Stomach smooth muscle (tissue), 2 donors: ENCODE results near the gene ADCYAP1.
A peak's percentile ranks its signal among the peaks of the same experiment; 100 is the strongest.
"Not testable (repeated sequence)": the region's sequence is repeated elsewhere in the genome, so short reads cannot be mapped to it uniquely, and the experiment has no call there.

Experiments used
- H3K27ac ChIP-seq: one replicate; pipeline ENCODE4 v1.7.0; 2013; ENCODE audit warnings: mild to moderate bottlenecking, low read length, inconsistent platforms
- H3K27me3 ChIP-seq, 2 donors: one replicate each; pipeline ENCODE4 v1.7.0; 2013; ENCODE audit warnings: low read length in 2 of 2; ENCODE audit not compliant: insufficient read depth in 2 of 2, control insufficient read depth in 1 of 2
- H3K36me3 ChIP-seq, 2 donors: one replicate each; pipeline ENCODE4 v1.7.0; 2013; ENCODE audit warnings: low read length in 2 of 2; ENCODE audit not compliant: control insufficient read depth in 2 of 2, insufficient read depth in 2 of 2
- H3K4me1 ChIP-seq: one replicate; pipeline ENCODE4 v1.7.0; 2013; ENCODE audit warnings: low read length; ENCODE audit not compliant: control insufficient read depth, insufficient read depth
- H3K4me3 ChIP-seq, 2 donors: one replicate each; pipeline ENCODE4 v1.7.0; 2013; ENCODE audit warnings: low read length in 2 of 2
- H3K9ac ChIP-seq, 2 donors: one replicate each; pipeline ENCODE4 v1.7.0; 2013; ENCODE audit warnings: low read length in 2 of 2, mild to moderate bottlenecking in 1 of 2
- H3K9me3 ChIP-seq, 2 donors: one replicate each; pipeline ENCODE4 v1.7.0; 2013; ENCODE audit warnings: low read length in 2 of 2; ENCODE audit not compliant: control insufficient read depth in 2 of 2
- donor health status: healthy.
- donor health status: Pancreatic carcinoma.

Gene ADCYAP1

DNA sequence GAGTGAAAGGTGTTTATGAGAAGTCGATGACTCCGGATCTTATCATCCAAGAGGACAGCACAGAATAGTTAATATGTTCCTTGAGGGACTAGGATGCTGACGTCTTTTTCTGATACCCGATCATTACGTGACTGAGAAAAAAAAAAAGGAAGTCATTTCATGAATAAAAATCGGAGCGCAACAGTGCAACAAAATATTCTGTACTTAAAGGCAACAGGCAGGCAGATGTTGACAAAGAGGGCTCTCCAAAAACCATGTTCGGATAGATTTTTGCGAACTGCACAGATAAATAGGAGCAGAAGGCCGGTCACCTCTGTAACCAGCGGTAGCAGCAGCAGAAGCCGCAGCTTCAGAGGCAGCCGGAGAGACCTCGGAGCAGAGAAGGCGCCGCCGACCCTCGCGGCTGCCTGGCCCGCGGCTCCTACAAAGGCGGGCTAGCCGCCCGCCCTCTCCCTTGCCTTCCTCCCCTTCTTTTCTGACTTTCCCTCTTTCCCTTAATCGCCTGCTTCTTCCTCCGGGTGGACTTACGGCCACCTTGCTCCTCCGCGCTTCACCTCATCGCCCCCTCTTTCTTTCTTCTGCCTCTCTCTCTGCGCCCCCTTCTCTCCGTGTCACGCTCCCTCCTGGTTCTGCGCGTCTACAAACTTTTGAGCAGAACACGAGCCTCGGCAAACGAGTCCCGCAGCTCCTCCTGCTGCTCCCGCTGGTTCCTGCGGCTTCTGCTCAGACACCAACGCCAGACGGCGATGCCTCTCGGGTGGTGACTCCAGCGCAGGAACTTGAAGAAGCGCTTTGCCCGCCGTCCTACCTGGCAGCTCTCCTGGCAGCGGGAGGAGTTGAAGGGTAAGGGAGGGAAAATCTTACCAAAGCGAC is at the start of gene ADCYAP1:
Gene ADCYAP1, plus strand, starts transcription at position 654 of the 873 bp plus-strand sequence. CDS start 516 bp downstream, outside the sequence.
- H3K27me3 ChIP-seq, result peaks cover 59 to 84% of the 10 kb centered on the region in 2 donors
- H3K4me1 ChIP-seq, result peaks cover 39% of the 10 kb centered on the region
- H3K27ac ChIP-seq, result no peak within 1 kb of the TSS
- no peaks in the 10 kb centered on the region for H3K9me3 ChIP-seq
- no peaks in the 10 kb centered on the region for H3K36me3 ChIP-seq
- peak within 1 kb of the TSS in 1 of 2 donors; percentile 15 for H3K4me3 ChIP-seq
- no peak within 1 kb of the TSS for H3K9ac ChIP-seq

DNA sequence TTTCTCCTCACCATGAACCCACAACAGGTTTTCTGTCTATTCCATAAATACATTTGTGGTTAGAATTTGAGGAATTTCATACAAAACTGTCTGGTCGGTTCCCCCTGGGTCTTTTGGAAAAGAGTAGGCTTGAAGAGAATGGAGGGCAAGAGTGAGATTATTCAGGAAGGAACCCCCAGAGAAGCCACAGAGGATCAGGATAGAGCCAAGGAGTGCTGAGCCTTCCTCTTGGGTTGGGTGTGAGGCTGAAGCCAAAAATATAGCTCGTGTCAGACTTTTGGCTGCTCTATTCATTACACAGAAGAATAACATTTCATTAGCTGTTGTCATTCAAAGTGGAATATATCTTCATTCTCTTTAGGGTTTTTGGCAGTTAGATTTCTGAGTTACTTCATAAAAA is 46.7 kb upstream of the ADCYAP1 start:
- Histone ChIP-seq H3K27ac (no peak overlapping the region), H3K4me1 (no peaks in the 10 kb centered on the region), H3K4me3 (no peak overlapping the region), H3K9ac (no peak overlapping the region), H3K9me3 (no peaks in the 10 kb centered on the region), H3K36me3 (no peaks in the 10 kb centered on the region), H3K27me3 (peaks cover 0 to 2% of the 10 kb centered on the region in 2 donors)

DNA sequence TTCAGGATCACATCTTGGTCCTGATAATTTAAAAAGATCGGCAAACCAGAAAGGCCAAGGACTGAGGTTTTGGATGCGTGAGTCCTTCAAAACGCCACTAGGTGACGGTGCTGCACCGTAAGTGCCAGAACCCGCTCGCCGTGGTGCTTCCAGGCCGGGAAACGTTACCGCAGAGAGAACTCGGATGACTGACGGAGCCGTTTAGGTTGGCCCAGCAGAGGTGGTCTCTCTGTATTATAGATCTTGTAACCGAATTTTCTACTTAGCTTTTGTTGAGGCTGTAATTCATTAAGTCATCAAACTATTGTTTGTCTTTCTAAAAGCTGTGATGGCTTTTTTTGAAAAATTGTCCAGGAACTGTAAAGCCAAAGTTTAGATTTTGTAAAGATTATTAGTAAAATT is 39.8 kb upstream of the ADCYAP1 start:
- Histone ChIP-seq H3K9ac (no peak overlapping the region), H3K4me1 (no peaks in the 10 kb centered on the region), H3K36me3 (no peaks in the 10 kb centered on the region), H3K9me3 (no peaks in the 10 kb centered on the region), H3K27me3 (no peaks in the 10 kb centered on the region), H3K27ac (no peak overlapping the region), H3K4me3 (no peak overlapping the region)

DNA sequence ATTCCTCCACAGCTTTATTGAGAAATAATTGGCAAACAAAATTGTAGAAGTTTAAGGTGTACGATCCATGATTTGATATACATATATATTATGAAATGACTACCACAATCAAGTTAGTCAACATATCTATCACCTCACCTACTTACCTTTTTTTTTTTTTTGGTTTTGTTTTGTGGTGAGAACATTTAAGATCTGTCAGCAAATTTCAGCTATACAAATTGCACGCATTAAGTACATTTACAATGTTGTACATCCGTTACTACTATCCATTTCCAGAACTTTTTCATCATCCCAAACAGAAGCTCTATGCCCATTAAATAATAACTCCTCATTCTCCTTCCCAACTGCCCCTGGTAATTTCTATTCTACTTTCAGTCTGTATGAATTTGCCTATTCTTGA is 37.4 kb upstream of the ADCYAP1 start:
- Histone ChIP-seq H3K4me1 (no peaks in the 10 kb centered on the region), H3K27ac (no peak overlapping the region), H3K9ac (no peak overlapping the region), H3K4me3 (no peak overlapping the region), H3K36me3 (no peaks in the 10 kb centered on the region), H3K9me3 (no peaks in the 10 kb centered on the region), H3K27me3 (no peaks in the 10 kb centered on the region)

DNA sequence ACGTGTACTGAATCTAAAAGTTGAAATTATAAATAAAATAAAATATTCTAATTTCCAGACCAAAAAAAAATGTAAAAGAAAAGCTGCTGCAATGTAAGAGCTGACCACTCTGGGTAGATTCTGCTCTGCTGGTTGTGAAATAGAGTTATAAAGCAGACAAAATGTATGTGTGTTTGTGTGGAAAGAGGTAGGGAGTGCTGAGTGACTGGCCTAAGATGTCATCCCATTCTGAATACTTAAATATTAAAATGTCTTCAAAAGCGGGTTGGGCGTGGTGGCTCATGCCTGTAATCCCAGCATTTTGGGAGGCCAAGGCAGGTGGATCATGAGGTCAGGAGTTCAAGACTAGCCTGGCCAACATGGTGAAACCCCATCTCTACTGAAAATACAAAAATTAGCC is 31.2 kb upstream of the ADCYAP1 start:
- H3K9ac ChIP-seq, H3K27me3 ChIP-seq, H3K4me3 ChIP-seq, H3K36me3 ChIP-seq, H3K9me3 ChIP-seq, H3K27ac ChIP-seq, H3K4me1 ChIP-seq: not testable (repeated sequence)

DNA sequence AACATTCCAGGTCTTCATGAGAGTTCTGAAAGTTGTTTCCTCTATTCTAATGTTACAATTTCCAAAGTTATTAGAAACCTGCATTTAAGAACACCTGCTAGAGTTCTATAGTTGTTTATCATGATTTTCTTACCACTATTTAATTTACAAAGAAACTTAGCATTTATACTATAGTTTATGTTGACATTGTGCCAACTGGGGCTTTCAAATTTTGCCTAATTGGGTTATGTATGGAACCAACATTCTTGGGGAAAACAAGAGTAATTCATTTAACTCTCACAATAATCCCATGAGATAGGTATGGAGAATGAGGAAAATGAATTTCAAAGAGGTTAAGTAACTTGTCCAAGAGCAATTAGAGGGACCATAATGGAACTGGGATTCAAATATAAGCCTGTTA is 28.8 kb upstream of the ADCYAP1 start:
- H3K9me3 ChIP-seq, result no peaks in the 10 kb centered on the region

DNA sequence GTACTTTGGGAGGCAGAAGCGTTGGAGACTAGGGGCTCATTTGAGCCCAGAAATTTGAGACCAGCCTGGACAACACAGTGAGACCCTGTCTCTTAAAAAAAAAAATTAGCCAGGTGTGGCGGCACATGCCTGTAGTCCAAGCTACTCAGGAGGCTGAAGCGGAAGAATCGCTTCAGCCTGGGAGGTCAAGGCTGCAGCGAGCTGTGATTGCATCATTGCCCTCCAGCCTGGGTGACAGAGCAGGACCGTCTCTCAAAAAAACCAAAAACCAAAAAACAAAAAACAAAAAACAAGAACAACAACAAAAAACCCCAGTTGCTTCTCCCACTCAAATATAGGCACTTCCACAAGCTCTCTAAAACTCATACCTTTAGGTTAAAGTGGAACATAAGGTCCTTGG is 27.4 kb upstream of the ADCYAP1 start:
- Histone ChIP-seq H3K36me3 (no peaks in the 10 kb centered on the region), H3K9me3 (no peaks in the 10 kb centered on the region), H3K4me3 (no peak overlapping the region), H3K27me3 (peaks cover 0 to 2% of the 10 kb centered on the region in 2 donors), H3K9ac (no peak overlapping the region), H3K27ac (no peak overlapping the region), H3K4me1 (no peaks in the 10 kb centered on the region)

More for the DNA sequence above, 28.8 kb upstream of the ADCYAP1 start:
- Histone ChIP-seq H3K9ac (no peak overlapping the region), H3K4me1 (no peaks in the 10 kb centered on the region), H3K4me3 (no peak overlapping the region), H3K36me3 (no peaks in the 10 kb centered on the region), H3K27ac (no peak overlapping the region), H3K27me3 (peaks cover 0 to 2% of the 10 kb centered on the region in 2 donors)

DNA sequence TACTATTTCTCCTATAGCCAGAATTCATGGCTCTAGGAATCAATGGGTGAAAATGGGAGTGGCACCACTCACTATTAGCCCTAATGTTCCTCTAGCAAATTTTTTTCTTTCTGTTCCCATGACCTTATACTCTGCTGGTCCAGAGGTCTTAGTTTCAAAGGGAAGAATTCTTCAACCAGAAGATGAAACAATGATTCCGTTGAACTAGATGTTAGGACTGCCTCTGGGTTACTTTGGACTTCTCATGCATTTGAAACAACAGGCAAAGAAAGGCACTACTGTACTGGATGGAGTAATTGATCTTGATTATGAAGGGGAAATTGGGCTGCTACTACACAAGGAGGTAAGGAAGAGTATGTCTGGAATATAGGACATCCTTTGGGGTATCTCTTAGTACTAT is 18.6 kb upstream of the ADCYAP1 start:
- no peaks in the 10 kb centered on the region for H3K9me3 ChIP-seq
- H3K36me3 ChIP-seq, result no peaks in the 10 kb centered on the region
- no peak overlapping the region for H3K27ac ChIP-seq
- no peaks in the 10 kb centered on the region for H3K27me3 ChIP-seq
- H3K4me3 ChIP-seq, result no peak overlapping the region
- H3K9ac ChIP-seq, result no peak overlapping the region
- no peaks in the 10 kb centered on the region for H3K4me1 ChIP-seq

DNA sequence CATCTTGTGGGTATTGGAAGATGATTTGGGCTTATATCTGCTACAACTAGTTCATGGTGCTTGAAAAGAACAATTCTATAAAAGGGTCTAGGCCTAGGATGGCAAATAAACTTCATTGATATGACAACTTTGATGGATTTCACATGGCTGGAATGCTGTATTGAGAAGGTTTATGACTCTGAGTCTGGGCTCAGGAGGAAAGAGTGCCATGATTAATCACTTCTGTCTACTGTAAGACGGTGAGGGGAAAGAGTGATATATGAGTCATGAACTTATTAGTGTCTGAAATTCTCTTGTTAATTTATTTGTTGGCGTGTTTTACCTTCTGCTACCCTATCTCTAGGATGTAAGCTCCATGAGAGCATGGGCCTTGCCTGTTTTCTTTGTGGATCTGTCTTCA is 17.0 kb upstream of the ADCYAP1 start:
- Histone ChIP-seq H3K4me3 (no peak overlapping the region), H3K9me3 (no peaks in the 10 kb centered on the region), H3K27me3 (no peaks in the 10 kb centered on the region), H3K27ac (no peak overlapping the region), H3K4me1 (no peaks in the 10 kb centered on the region), H3K9ac (no peak overlapping the region), H3K36me3 (no peaks in the 10 kb centered on the region)

DNA sequence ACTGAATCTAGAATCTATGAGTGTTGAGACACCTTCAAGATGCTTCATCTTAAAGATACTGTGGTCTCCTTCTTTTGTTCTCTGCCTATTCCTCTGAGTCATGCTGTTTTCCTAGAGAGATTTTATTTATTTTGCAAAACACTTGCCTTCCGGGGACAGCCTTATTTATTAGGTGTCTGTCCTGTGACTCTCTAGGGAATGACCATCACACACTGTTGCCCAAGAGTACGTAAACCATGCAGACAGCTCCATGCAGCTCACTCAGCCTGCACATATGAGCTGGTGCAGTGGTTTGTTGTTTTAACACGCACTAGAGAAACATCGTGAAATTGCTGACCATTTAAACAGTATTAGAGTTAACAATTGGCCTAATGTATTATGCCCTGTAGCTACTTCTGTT is 12.4 kb upstream of the ADCYAP1 start:
- no peak overlapping the region for H3K4me3 ChIP-seq
- H3K27ac ChIP-seq, result no peak overlapping the region
- H3K27me3 ChIP-seq, result peaks cover 0 to 3% of the 10 kb centered on the region in 2 donors
- no peaks in the 10 kb centered on the region for H3K4me1 ChIP-seq
- no peaks in the 10 kb centered on the region for H3K36me3 ChIP-seq
- H3K9ac ChIP-seq, result no peak overlapping the region
- H3K9me3 ChIP-seq, result no peaks in the 10 kb centered on the region

DNA sequence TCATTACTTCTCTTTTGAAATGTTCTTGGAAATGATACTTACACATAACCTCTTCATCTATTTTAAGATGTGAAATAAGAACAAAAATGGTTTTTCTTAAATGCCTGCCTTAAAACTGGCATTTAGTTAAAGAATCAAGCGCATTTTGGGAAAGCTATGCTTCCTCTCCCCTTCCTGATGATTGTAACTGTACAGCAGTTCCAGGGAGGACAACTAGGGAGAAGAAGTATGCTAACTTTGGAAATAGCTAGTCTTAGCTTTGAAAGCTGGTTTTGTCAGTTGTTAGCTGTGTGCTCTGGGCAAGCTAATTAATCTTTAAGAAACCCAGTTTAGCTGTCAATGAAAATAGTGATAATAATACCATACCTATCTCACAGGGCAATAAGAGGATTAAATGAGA is 8.4 kb upstream of the ADCYAP1 start:
- H3K27me3 ChIP-seq, result peaks cover 8% of the 10 kb centered on the region in 2 donors
- no peaks in the 10 kb centered on the region for H3K9me3 ChIP-seq
- no peak overlapping the region for H3K9ac ChIP-seq

More for the DNA sequence above, 8.4 kb upstream of the ADCYAP1 start:
- no peaks in the 10 kb centered on the region for H3K36me3 ChIP-seq
- no peaks in the 10 kb centered on the region for H3K4me1 ChIP-seq
- no peak overlapping the region for H3K27ac ChIP-seq
- H3K4me3 ChIP-seq, result no peak overlapping the region
